H9 (cell line): ENCODE data around the gene HDAC5. TPM values are rescaled to one million over a fixed set of nuclear protein-coding genes. Genes with fewer than 3 reads are reported as not detected.

Experiments
- DNase-seq: peaks from one replicate; pipeline ENCODE4 v3.0.0-alpha.2; 2017
- H2AFZ ChIP-seq: one replicate; pipeline ENCODE4 v1.6.1; 2013; ENCODE audit warnings: mild to moderate bottlenecking, low read length, control low read depth, moderate library complexity
- H2AK5ac ChIP-seq: 2 replicates; pipeline ENCODE4 v1.6.1; 2013; ENCODE audit warnings: low read length, control low read depth, mixed read lengths; ENCODE audit not compliant: insufficient read length
- H2BK120ac ChIP-seq: one replicate; pipeline ENCODE4 v1.6.1; 2013; ENCODE audit warnings: low read depth, mild to moderate bottlenecking, low read length, control low read depth, inconsistent platforms; ENCODE audit not compliant: poor library complexity, severe bottlenecking
- H2BK12ac ChIP-seq: 2 replicates; pipeline ENCODE4 v1.6.1; 2013; ENCODE audit warnings: low read length, control low read depth, mixed read lengths, low read depth; ENCODE audit not compliant: insufficient read length
- H2BK15ac ChIP-seq: 2 replicates; pipeline ENCODE4 v1.6.1; 2013; ENCODE audit warnings: low read depth, low read length, control low read depth
- H2BK20ac ChIP-seq: one replicate; pipeline ENCODE4 v1.6.1; 2013; ENCODE audit warnings: low read depth, mild to moderate bottlenecking, low read length, control low read depth, inconsistent platforms; ENCODE audit not compliant: poor library complexity, severe bottlenecking
- H2BK5ac ChIP-seq: 2 replicates; pipeline ENCODE4 v1.6.1; 2013; ENCODE audit warnings: low read length, control low read depth, mixed read lengths; ENCODE audit not compliant: insufficient read length
- H3K14ac ChIP-seq: 2 replicates; pipeline ENCODE4 v1.6.1; 2013; ENCODE audit warnings: low read length, control low read depth; ENCODE audit not compliant: insufficient read depth
- H3K18ac ChIP-seq: 2 replicates; pipeline ENCODE4 v1.6.1; 2013; ENCODE audit warnings: low read depth, mild to moderate bottlenecking, mixed read lengths, low read length, control low read depth; ENCODE audit not compliant: insufficient read length
- H3K23ac ChIP-seq: 2 replicates; pipeline ENCODE4 v1.6.1; 2013; ENCODE audit warnings: low read length, control low read depth, mixed read lengths, low read depth; ENCODE audit not compliant: insufficient read length
- H3K23me2 ChIP-seq: 2 replicates; pipeline ENCODE4 v1.6.1; 2013; ENCODE audit warnings: low read depth, mild to moderate bottlenecking, mixed read lengths, low read length, control low read depth; ENCODE audit not compliant: insufficient read length, poor library complexity, severe bottlenecking
- H3K27ac ChIP-seq: 2 replicates; pipeline ENCODE4 v1.5.1; 2013; ENCODE audit warnings: low read length, control low read depth, mixed read lengths, low read depth; ENCODE audit not compliant: insufficient read length
- H3K27me3 ChIP-seq: 2 replicates; pipeline ENCODE4 v1.6.1; 2013; ENCODE audit warnings: low read length, control low read depth, inconsistent platforms; ENCODE audit not compliant: insufficient read depth
- H3K4ac ChIP-seq: 2 replicates; pipeline ENCODE4 v1.6.1; 2013; ENCODE audit warnings: low read depth, mild to moderate bottlenecking, control low read depth, inconsistent platforms, low read length, moderate library complexity
- H3K4me1 ChIP-seq: 2 replicates; pipeline ENCODE4 v1.6.1; 2013; ENCODE audit warnings: low read length, control low read depth, inconsistent platforms; ENCODE audit not compliant: insufficient read depth
- H3K4me2 ChIP-seq: 2 replicates; pipeline ENCODE4 v1.6.1; 2013; ENCODE audit warnings: low read length, control low read depth, mixed read lengths; ENCODE audit not compliant: insufficient read length, insufficient read depth
- H3K56ac ChIP-seq: 2 replicates; pipeline ENCODE4 v1.6.1; 2013; ENCODE audit warnings: low read depth, mild to moderate bottlenecking, mixed read lengths, low read length, control low read depth; ENCODE audit not compliant: insufficient read length
- H3K79me1 ChIP-seq: 2 replicates; pipeline ENCODE4 v1.6.1; 2013; ENCODE audit warnings: low read depth, mild to moderate bottlenecking, moderate library complexity, low read length, control low read depth, inconsistent platforms; ENCODE audit not compliant: insufficient read depth, poor library complexity, severe bottlenecking
- H3K79me2 ChIP-seq: 2 replicates; pipeline ENCODE4 v1.6.1; 2013; ENCODE audit warnings: low read length, control low read depth, inconsistent platforms; ENCODE audit not compliant: insufficient read depth
- H3K9ac ChIP-seq: 2 replicates; pipeline ENCODE4 v1.6.1; 2013; ENCODE audit warnings: low read length, control low read depth, mixed read lengths; ENCODE audit not compliant: insufficient read length; ENCODE audit errors: extremely low read depth
- H3K9me3 ChIP-seq: one replicate; pipeline ENCODE4 v1.6.1; 2013; ENCODE audit warnings: low read depth, low read length, inconsistent platforms; ENCODE audit not compliant: control insufficient read depth
- H3T11ph ChIP-seq: one replicate; pipeline ENCODE4 v1.6.1; 2013; ENCODE audit warnings: mild to moderate bottlenecking, low read length, control low read depth, inconsistent platforms
- H4K20me1 ChIP-seq: one replicate; pipeline ENCODE4 v1.6.1; 2013; ENCODE audit not compliant: control insufficient read depth, insufficient read length, insufficient read depth
- H4K5ac ChIP-seq: 2 replicates; pipeline ENCODE4 v1.6.1; 2013; ENCODE audit warnings: low read depth, mild to moderate bottlenecking, mixed read lengths, low read length, control low read depth; ENCODE audit not compliant: insufficient read length
- H4K8ac ChIP-seq: replicated peaks from 2 replicates; pipeline ENCODE4 v1.6.1; 2013; ENCODE audit warnings: low read length, control low read depth, mixed read lengths, low read depth; ENCODE audit not compliant: insufficient read length
- H4K91ac ChIP-seq: 2 replicates; pipeline ENCODE4 v1.6.1; 2013; ENCODE audit warnings: low read depth, mild to moderate bottlenecking, moderate library complexity, mixed read lengths, low read length, control low read depth; ENCODE audit not compliant: insufficient read length
- H3K27ac Mint-ChIP-seq, 3 experiments: 2 replicates in 2 of 3; 3 replicates in 1 of 3; pipeline ENCODE4 v1.8.0; 2020 to 2021; ENCODE audit warnings: mixed read lengths in 3 of 3, mild to moderate bottlenecking in 1 of 3, moderate library complexity in 1 of 3
- H3K27me3 Mint-ChIP-seq: 2 replicates; pipeline ENCODE4 v1.8.0; 2021; ENCODE audit warnings: low read depth, mild to moderate bottlenecking, moderate library complexity, mixed read lengths
- H3K36me3 Mint-ChIP-seq, 3 experiments: 2 replicates in 2 of 3; 3 replicates in 1 of 3; pipeline ENCODE4 v1.8.0; 2020 to 2021; ENCODE audit warnings: low read depth in 3 of 3, mixed read lengths in 3 of 3; ENCODE audit not compliant: insufficient read depth in 1 of 3
- H3K4me1 Mint-ChIP-seq, 2 experiments: 2 replicates each; pipeline ENCODE4 v1.8.0; 2020; ENCODE audit warnings: mixed read lengths in 2 of 2
- H3K4me3 Mint-ChIP-seq, 2 experiments: 2 replicates in 1 of 2; 3 replicates in 1 of 2; pipeline ENCODE4 v1.8.0; 2020 to 2021; ENCODE audit warnings: mild to moderate bottlenecking in 2 of 2, mixed read lengths in 2 of 2, moderate library complexity in 1 of 2
- H3K9me3 Mint-ChIP-seq, 2 experiments: 2 replicates in 1 of 2; 3 replicates in 1 of 2; pipeline ENCODE4 v1.8.0; 2020; ENCODE audit warnings: mild to moderate bottlenecking in 2 of 2, mixed read lengths in 2 of 2, moderate library complexity in 1 of 2
- CTCF ChIP-seq: fragments of 200-600 bp; sonication (generic); conservative IDR thresholded peaks from 3 replicates; pipeline ENCODE4 v1.8.0; 2021; ENCODE audit warnings: antibody characterized with exemption, mild to moderate bottlenecking
- WGBS: extraction: QIAGEN DNeasy Blood & Tissue Kit; methylation state at CpG from one replicate; pipeline ENCODE4 v1.1.7; 2013; ENCODE audit warnings: missing lambda C conversion rate, low lambda C conversion rate, mixed read lengths; ENCODE audit not compliant: insufficient read length; ENCODE audit errors: extremely low coverage; 5-methylcytosine and 5-hydroxymethylcytosine counted together
- total RNA-seq: library from RNA; stranded (reverse); gene quantifications from 2 replicates; pipeline ENCODE4 v1.2.1, GENCODE V29; 2021

The HDAC5 gene
- total RNA-seq, 1 experiment from 2014 or later, result 39.5 TPM

GRCh38 chr17:44029736-44030135 lies 93.7 kb downstream of the HDAC5 start:
- no peak for TF ChIP-seq CTCF
- no peak overlapping the region for H3K4me2 ChIP-seq
- H3K27ac Mint-ChIP-seq, result peak overlapping the region in 2 of 3 experiments; percentile 6 to 42; a peak in 2 of 7 replicates

More at GRCh38 chr17:44029736-44030135, 93.7 kb downstream of the HDAC5 start:
- Histone ChIP-seq H3K27ac (no peak overlapping the region), H3K79me2 (no peaks in the 10 kb centered on the region), H3T11ph (no peak overlapping the region), H4K8ac (no peak overlapping the region), H2BK12ac (no peak overlapping the region), H2BK120ac (no peak overlapping the region), H3K14ac (no peak overlapping the region), H2AFZ (no peak overlapping the region), H2AK5ac (no peak overlapping the region), H3K9ac (no peak overlapping the region), H3K79me1 (no peaks in the 10 kb centered on the region), H4K20me1 (no peaks in the 10 kb centered on the region), H3K4ac (no peak overlapping the region), H4K91ac (no peak overlapping the region), H3K4me1 (no peaks in the 10 kb centered on the region), H3K23me2 (no peaks in the 10 kb centered on the region), H4K5ac (no peak overlapping the region), H3K18ac (no peak overlapping the region), H2BK20ac (no peak overlapping the region), H3K27me3 (no peaks in the 10 kb centered on the region), H2BK15ac (no peak overlapping the region), H3K9me3 (no peaks in the 10 kb centered on the region), H2BK5ac (no peak overlapping the region), H3K23ac (no peak overlapping the region), H3K56ac (no peak overlapping the region)
- Mint-ChIP-seq H3K9me3 (no peaks in the 10 kb centered on the region), H3K27me3 (no peaks in the 10 kb centered on the region), H3K4me3 (no peak overlapping the region), H3K4me1 (no peaks in the 10 kb centered on the region), H3K36me3 (peaks cover 22 to 55% (median 40%) of the 10 kb centered on the region in 3 experiments; a peak in 6 of 7 replicates)
- WGBS, result no CpG with 5 or more reads among the region's 5 CpGs
- no peak for DNase-seq

Other genes starting within 250 kb of the HDAC5 start
- 16.3 and 17.9 TPM in 2 replicates for gene MPP2, start 216.1 kb downstream of the HDAC5 start, total RNA-seq
- 0.59 TPM in 1 of 2 replicates, not detected in the other for gene PPY, start 181.2 kb downstream of the HDAC5 start, total RNA-seq
- gene PYY, start 169.7 kb downstream of the HDAC5 start, total RNA-seq, result 1.7 and 2.0 TPM in 2 replicates
- 3.7 and 4.1 TPM in 2 replicates for gene NAGS, start 119.0 kb downstream of the HDAC5 start, total RNA-seq
- 18.6 and 21.1 TPM in 2 replicates for gene TMEM101, start 108.7 kb downstream of the HDAC5 start, total RNA-seq
- gene LSM12, start 57.0 kb downstream of the HDAC5 start, total RNA-seq, result 128 TPM in 2 replicates
- gene G6PC3, start 52.9 kb downstream of the HDAC5 start, total RNA-seq, result 105 and 109 TPM in 2 replicates
- gene HROB, start 18.3 kb upstream of the HDAC5 start, total RNA-seq, result 23.3 and 24.1 TPM in 2 replicates
- 0.31 and 0.90 TPM in 2 replicates for gene ASB16, start 47.1 kb upstream of the HDAC5 start, total RNA-seq
- gene TMUB2, start 63.3 kb upstream of the HDAC5 start, total RNA-seq, result 20.6 and 22.9 TPM in 2 replicates
- 125 and 134 TPM in 2 replicates for gene ATXN7L3, start 76.2 kb upstream of the HDAC5 start, total RNA-seq
- 151 and 164 TPM in 2 replicates for gene UBTF, start 96.0 kb upstream of the HDAC5 start, total RNA-seq
- 0.13 TPM in 1 of 2 replicates, not detected in the other for gene SLC4A1, start 144.5 kb upstream of the HDAC5 start, total RNA-seq
- gene RUNDC3A, start 185.0 kb upstream of the HDAC5 start, total RNA-seq, result 2.2 and 3.8 TPM in 2 replicates
- gene SLC25A39, start 201.2 kb upstream of the HDAC5 start, total RNA-seq, result 227 and 235 TPM in 2 replicates
- gene GRN, start 221.7 kb upstream of the HDAC5 start, total RNA-seq, result 127 and 130 TPM in 2 replicates
- 27.3 and 27.5 TPM in 2 replicates for gene FAM171A2, start 240.2 kb upstream of the HDAC5 start, total RNA-seq